Fibroblast of lung (primary cell): ENCODE results near the gene CERK. TPM values are rescaled to one million over a fixed set of nuclear protein-coding genes. Genes with fewer than 3 reads are reported as not detected.

Experiments used
- DNase-seq, 2 donors: peaks; one replicate each; pipeline versions ENCODE4 v3.0.0 to v3.0.0-alpha.2; 2010; ENCODE audit warnings: low read depth in 2 of 2
- H2AFZ ChIP-seq: 2 replicates; pipeline ENCODE4 v1.5.1; 2012; ENCODE audit warnings: low read length, control low read depth, inconsistent platforms
- H3K27ac ChIP-seq: 2 replicates; pipeline ENCODE4 v1.5.1; 2011; ENCODE audit warnings: low read length, control low read depth; ENCODE audit not compliant: insufficient read depth
- H3K27me3 ChIP-seq: 2 replicates; pipeline ENCODE4 v1.5.1; 2011; ENCODE audit warnings: mild to moderate bottlenecking, low read length; ENCODE audit not compliant: control insufficient read depth, insufficient read depth
- H3K36me3 ChIP-seq: 2 replicates; pipeline ENCODE4 v1.5.1; 2011; ENCODE audit warnings: low read length; ENCODE audit not compliant: control insufficient read depth, insufficient read depth
- H3K4me1 ChIP-seq: 2 replicates; pipeline ENCODE4 v1.5.1; 2011; ENCODE audit warnings: low read length; ENCODE audit not compliant: control insufficient read depth, insufficient read depth; ENCODE audit errors: extremely low read depth
- H3K4me2 ChIP-seq: 2 replicates; pipeline ENCODE4 v1.5.1; 2011; ENCODE audit warnings: low read length, control low read depth; ENCODE audit not compliant: insufficient read depth; ENCODE audit errors: extremely low read depth
- H3K4me3 ChIP-seq, 4 experiments: fragments of 200-600 bp in 1 of 4; sonication (generic) in 1 of 4; replicated peaks in 1 of 4; 2 replicates each; pipeline ENCODE4 v1.5.1; 2011 to 2016; ENCODE audit warnings: low read length in 4 of 4, low read depth in 3 of 4, mild to moderate bottlenecking in 3 of 4, control low read depth in 2 of 4, inconsistent platforms in 1 of 4, mixed read lengths in 1 of 4; ENCODE audit not compliant: insufficient read depth in 1 of 4; ENCODE audit errors: control extremely low read depth in 1 of 4
- H3K79me2 ChIP-seq: 2 replicates; pipeline ENCODE4 v1.5.1; 2012; ENCODE audit warnings: mild to moderate bottlenecking, low read length, inconsistent platforms; ENCODE audit not compliant: control insufficient read depth, insufficient read depth
- H3K9ac ChIP-seq: 2 replicates; pipeline ENCODE4 v1.5.1; 2011; ENCODE audit warnings: mild to moderate bottlenecking, low read length, control low read depth; ENCODE audit not compliant: insufficient read depth
- H3K9me3 ChIP-seq: 2 replicates; pipeline ENCODE4 v1.5.1; 2012; ENCODE audit warnings: low read depth, low read length; ENCODE audit not compliant: control insufficient read depth, insufficient read depth
- H4K20me1 ChIP-seq: 2 replicates; pipeline ENCODE4 v1.5.1; 2011; ENCODE audit warnings: low read length; ENCODE audit not compliant: control insufficient read depth, insufficient read depth; ENCODE audit errors: extremely low read depth
- CTCF ChIP-seq, 2 donors: IDR thresholded peaks in 1 of 2; conservative IDR thresholded peaks in 1 of 2; 1 replicate in 1 of 2; 2 replicates in 1 of 2; pipeline ENCODE4 v1.5.1; 2011 to 2012; ENCODE audit warnings: low read length in 2 of 2, control low read depth in 1 of 2, inconsistent platforms in 1 of 2, low read depth in 1 of 2, mild to moderate bottlenecking in 1 of 2
- EZH2 ChIP-seq: IDR thresholded peaks from 2 replicates; pipeline ENCODE4 v1.5.1; 2012; ENCODE audit warnings: low read length, control low read depth, mild to moderate bottlenecking; ENCODE audit errors: missing control alignments
- polyA plus RNA-seq, 2 donors: library from polyadenylated mRNA; depleted of rRNA in 1 of 2; stranded (reverse) in 1 of 2; unstranded in 1 of 2; fragments of >200 nt; gene quantifications; 2 replicates each; pipeline ENCODE4 v1.2.1, GENCODE V29; 2011 to 2012; ENCODE audit warnings: missing spikeins in 1 of 2
- total RNA-seq: library from RNA; depleted of rRNA; stranded (reverse); fragments of >200 nt; gene quantifications from 2 replicates; pipeline ENCODE4 v1.2.1, GENCODE V29; 2014

The CERK gene
- total and polyA plus RNA-seq, 2 donors (not counting 1 experiment from before 2014, with no cell fraction given): 19.5 to 24.9 TPM

GRCh38 chr22:46748206-46748907 lies 10.3 kb upstream of the CERK start:
- Histone ChIP-seq H3K27me3 (no peaks in the 10 kb centered on the region), H3K4me1 (peaks cover 19% of the 10 kb centered on the region), H3K9ac (no peak overlapping the region), H4K20me1 (no peaks in the 10 kb centered on the region), H3K36me3 (no peaks in the 10 kb centered on the region), H3K79me2 (no peaks in the 10 kb centered on the region), H3K9me3 (no peaks in the 10 kb centered on the region), H3K27ac (no peak overlapping the region), H3K4me2 (no peak overlapping the region), H2AFZ (no peak overlapping the region), H3K4me3 (no peak overlapping the region)
- DNase-seq: no peak
- TF ChIP-seq CTCF (conservative IDR thresholded peaks at IDR 0.05 in 1 of 2, IDR thresholded peaks at IDR 0.05 in 1 of 2; ENCODE audit: low read depth in 1 of 2, low read length in 2 of 2): no peak

GRCh38 chr22:46747646-46748045 lies 9.6 kb upstream of the CERK start:
- no peak for DNase-seq
- no peaks in the 10 kb centered on the region for H3K27me3 ChIP-seq
- no peaks in the 10 kb centered on the region for H3K79me2 ChIP-seq
- H3K27ac ChIP-seq: no peak overlapping the region
- H4K20me1 ChIP-seq: no peaks in the 10 kb centered on the region
- no peak overlapping the region for H3K9ac ChIP-seq
- no peak overlapping the region for H3K4me2 ChIP-seq
- peaks cover 15% of the 10 kb centered on the region for H3K4me1 ChIP-seq
- H3K4me3 ChIP-seq: no peak overlapping the region
- TF ChIP-seq EZH2 (no peak), CTCF (conservative IDR thresholded peaks at IDR 0.05 in 1 of 2, IDR thresholded peaks at IDR 0.05 in 1 of 2; ENCODE audit: low read depth in 1 of 2, low read length in 2 of 2) (no peak)
- no peaks in the 10 kb centered on the region for H3K36me3 ChIP-seq
- no peaks in the 10 kb centered on the region for H3K9me3 ChIP-seq
- H2AFZ ChIP-seq: no peak overlapping the region

- TF ChIP-seq EZH2 (no peak), CTCF (conservative IDR thresholded peaks at IDR 0.05 in 1 of 2, IDR thresholded peaks at IDR 0.05 in 1 of 2; ENCODE audit: low read depth in 1 of 2, low read length in 2 of 2) (no peak)
Measured at GRCh38 chr22:46746620-46747019, 8.6 kb upstream of the CERK start.

More at GRCh38 chr22:46746620-46747019, 8.6 kb upstream of the CERK start:
- H3K4me2 ChIP-seq: no peak overlapping the region
- no peaks in the 10 kb centered on the region for H3K79me2 ChIP-seq
- H2AFZ ChIP-seq: no peak overlapping the region
- no peak overlapping the region for H3K4me3 ChIP-seq
- H3K9me3 ChIP-seq: no peaks in the 10 kb centered on the region
- DNase-seq: no peak
- no peak overlapping the region for H3K9ac ChIP-seq
- no peaks in the 10 kb centered on the region for H4K20me1 ChIP-seq
- no peaks in the 10 kb centered on the region for H3K36me3 ChIP-seq
- H3K27me3 ChIP-seq: no peaks in the 10 kb centered on the region
- peaks cover 15% of the 10 kb centered on the region for H3K4me1 ChIP-seq
- no peak overlapping the region for H3K27ac ChIP-seq
